Endodermal cell (in vitro differentiated cells): ENCODE measurements around the gene MGAT5. TPM values are rescaled to one million over a fixed set of nuclear protein-coding genes. Genes with fewer than 3 reads are reported as not detected.

Source experiments
- DNase-seq: peaks from one replicate; pipeline ENCODE4 v3.0.0-alpha.2; 2017
- H3K27ac ChIP-seq: 2 replicates; pipeline ENCODE4 v1.5.1; 2013; ENCODE audit warnings: mild to moderate bottlenecking, low read depth, low read length, moderate library complexity
- H3K27me3 ChIP-seq: 2 replicates; pipeline ENCODE4 v1.6.1; 2013; ENCODE audit warnings: mild to moderate bottlenecking, low read length, moderate library complexity; ENCODE audit not compliant: insufficient read depth, control insufficient read depth, poor library complexity, severe bottlenecking
- H3K36me3 ChIP-seq: 2 replicates; pipeline ENCODE4 v1.7.0; 2013; ENCODE audit warnings: mild to moderate bottlenecking, low read length, moderate library complexity; ENCODE audit not compliant: control insufficient read depth, insufficient read depth
- H3K4me1 ChIP-seq: one replicate; pipeline ENCODE4 v1.7.0; 2013; ENCODE audit warnings: low read length; ENCODE audit not compliant: control insufficient read depth, insufficient read depth
- H3K4me3 ChIP-seq: 2 replicates; pipeline ENCODE4 v1.5.1; 2013; ENCODE audit warnings: mild to moderate bottlenecking, low read length, moderate library complexity
- H3K9ac ChIP-seq: 2 replicates; pipeline ENCODE4 v1.6.1; 2013; ENCODE audit warnings: mild to moderate bottlenecking, low read length, moderate library complexity; ENCODE audit not compliant: poor library complexity, severe bottlenecking; ENCODE audit errors: extremely low read depth
- H3K9me3 ChIP-seq: 2 replicates; pipeline ENCODE4 v1.6.1; 2013; ENCODE audit warnings: mild to moderate bottlenecking, low read length, moderate library complexity; ENCODE audit not compliant: control insufficient read depth
- H3K27ac Mint-ChIP-seq: 2 replicates; pipeline ENCODE4 v1.8.0; 2020; ENCODE audit warnings: mixed read lengths
- H3K27me3 Mint-ChIP-seq: 2 replicates; pipeline ENCODE4 v1.8.0; 2021; ENCODE audit warnings: mild to moderate bottlenecking, mixed read lengths; ENCODE audit not compliant: insufficient read depth
- H3K36me3 Mint-ChIP-seq: 2 replicates; pipeline ENCODE4 v1.8.0; 2020; ENCODE audit warnings: low read depth, mixed read lengths
- H3K4me1 Mint-ChIP-seq: 2 replicates; pipeline ENCODE4 v1.8.0; 2020; ENCODE audit warnings: mixed read lengths
- H3K4me3 Mint-ChIP-seq: 2 replicates; pipeline ENCODE4 v1.8.0; 2020; ENCODE audit warnings: mild to moderate bottlenecking, moderate library complexity, mixed read lengths
- H3K9me3 Mint-ChIP-seq: 2 replicates; pipeline ENCODE4 v1.8.0; 2020; ENCODE audit warnings: mild to moderate bottlenecking, mixed read lengths
- WGBS, 2 experiments: methylation state at CpG; one replicate each; pipeline versions ENCODE4 v1.1.5 to v1.1.7; 2013; ENCODE audit warnings: missing lambda C conversion rate in 2 of 2, mixed read lengths in 1 of 2; ENCODE audit not compliant: insufficient coverage in 1 of 2, insufficient read length in 1 of 2; 5-methylcytosine and 5-hydroxymethylcytosine counted together
- total RNA-seq, 2 donors: library from RNA; stranded (reverse); fragmentation: NEBNext Ultra II Directional in 1 of 2; extraction: Animal tissue kit (Norgen Biotek cat#: 25700) in 1 of 2; gene quantifications; 2 replicates in 1 of 2; 3 replicates in 1 of 2; pipeline ENCODE4 v1.2.1, GENCODE V29; 2021
- TF ChIP-seq, protein P1 (sequence below): fragments of 200-600 bp; sonication (generic); conservative IDR thresholded peaks from 2 replicates; pipeline ENCODE4 v1.5.0; 2021; ENCODE audit warnings: antibody characterized with exemption, mild to moderate bottlenecking

Gene MGAT5
- total RNA-seq, 2 donors from 2014 or later: 57.2 to 78.4 TPM

DNA sequence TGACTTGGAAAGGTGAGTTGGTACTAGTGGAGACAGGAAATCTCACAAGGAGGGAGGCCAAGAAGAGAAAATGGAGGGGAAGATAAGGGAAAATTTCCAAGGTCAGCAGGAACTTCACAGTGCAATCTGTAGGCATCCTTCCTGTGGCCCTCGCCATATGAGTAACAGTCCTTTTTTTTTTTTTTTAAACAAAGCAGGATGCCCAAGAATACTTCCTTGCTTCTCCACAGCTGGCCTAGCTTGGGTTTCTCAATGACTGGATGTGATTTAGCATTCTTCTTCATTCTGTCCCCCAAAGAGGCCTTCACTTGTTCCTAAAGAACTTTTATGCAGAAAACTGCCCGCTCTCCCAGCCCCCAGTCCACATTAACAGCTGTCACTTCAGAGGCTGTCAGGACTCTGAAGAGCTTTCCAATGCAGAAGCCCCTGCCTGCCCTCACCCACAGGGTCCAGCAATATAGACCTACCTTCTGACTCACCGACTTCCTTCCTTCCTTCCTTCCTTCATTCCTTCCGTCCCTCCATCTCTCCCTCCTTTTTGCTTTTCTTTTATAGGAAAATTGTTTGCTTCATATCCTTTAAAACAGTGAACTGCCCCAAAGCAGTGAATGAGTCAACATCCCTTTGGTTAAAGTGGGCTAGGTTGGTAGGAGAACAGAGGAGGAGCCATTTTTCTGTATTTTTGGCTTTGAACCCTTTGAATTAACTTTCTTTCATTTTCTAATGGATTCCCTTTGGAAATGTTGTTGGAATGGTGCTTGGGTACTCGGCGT, 172.0 kb downstream of the MGAT5 start:
- Histone ChIP-seq H3K36me3 (peaks cover 13% of the 10 kb centered on the region), H3K27ac (no peak overlapping the region), H3K9ac (no peak overlapping the region), H3K4me3 (no peak overlapping the region), H3K9me3 (no peaks in the 10 kb centered on the region), H3K4me1 (peaks cover 7% of the 10 kb centered on the region), H3K27me3 (no peaks in the 10 kb centered on the region)
- TF ChIP-seq, protein P1, sequence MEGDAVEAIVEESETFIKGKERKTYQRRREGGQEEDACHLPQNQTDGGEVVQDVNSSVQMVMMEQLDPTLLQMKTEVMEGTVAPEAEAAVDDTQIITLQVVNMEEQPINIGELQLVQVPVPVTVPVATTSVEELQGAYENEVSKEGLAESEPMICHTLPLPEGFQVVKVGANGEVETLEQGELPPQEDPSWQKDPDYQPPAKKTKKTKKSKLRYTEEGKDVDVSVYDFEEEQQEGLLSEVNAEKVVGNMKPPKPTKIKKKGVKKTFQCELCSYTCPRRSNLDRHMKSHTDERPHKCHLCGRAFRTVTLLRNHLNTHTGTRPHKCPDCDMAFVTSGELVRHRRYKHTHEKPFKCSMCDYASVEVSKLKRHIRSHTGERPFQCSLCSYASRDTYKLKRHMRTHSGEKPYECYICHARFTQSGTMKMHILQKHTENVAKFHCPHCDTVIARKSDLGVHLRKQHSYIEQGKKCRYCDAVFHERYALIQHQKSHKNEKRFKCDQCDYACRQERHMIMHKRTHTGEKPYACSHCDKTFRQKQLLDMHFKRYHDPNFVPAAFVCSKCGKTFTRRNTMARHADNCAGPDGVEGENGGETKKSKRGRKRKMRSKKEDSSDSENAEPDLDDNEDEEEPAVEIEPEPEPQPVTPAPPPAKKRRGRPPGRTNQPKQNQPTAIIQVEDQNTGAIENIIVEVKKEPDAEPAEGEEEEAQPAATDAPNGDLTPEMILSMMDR: no peak
- peaks cover 3% of the 10 kb centered on the region for H3K4me1 Mint-ChIP-seq
- H3K4me3 Mint-ChIP-seq: no peak overlapping the region
- no peak overlapping the region for H3K27ac Mint-ChIP-seq
- DNase-seq: no peak
- no peaks in the 10 kb centered on the region for H3K9me3 Mint-ChIP-seq
- H3K27me3 Mint-ChIP-seq: no peaks in the 10 kb centered on the region
- peaks cover 22% of the 10 kb centered on the region for H3K36me3 Mint-ChIP-seq
- WGBS, 2 experiments: 91 to 92% methylated on average over 4 to 6 of the region's 6 CpGs

- Mint-ChIP-seq H3K27me3 (no peaks in the 10 kb centered on the region), H3K4me3 (no peak overlapping the region), H3K36me3 (peaks cover 24% of the 10 kb centered on the region), H3K9me3 (no peaks in the 10 kb centered on the region), H3K27ac (no peak overlapping the region), H3K4me1 (peaks cover 11% of the 10 kb centered on the region)
- H3K27me3 ChIP-seq: no peaks in the 10 kb centered on the region
- no peak overlapping the region for H3K4me3 ChIP-seq
- no peaks in the 10 kb centered on the region for H3K9me3 ChIP-seq
- H3K9ac ChIP-seq: no peak overlapping the region
- peaks cover 13% of the 10 kb centered on the region for H3K36me3 ChIP-seq
- TF ChIP-seq, protein P1: no peak
- peaks cover 7% of the 10 kb centered on the region for H3K4me1 ChIP-seq
- 95 to 96% methylated on average over 3 of the region's 3 CpGs for WGBS, 2 experiments
- H3K27ac ChIP-seq: no peak overlapping the region
- no peak for DNase-seq
Measured at GRCh38 chr2:134426721-134427120, 172.8 kb downstream of the MGAT5 start.

DNA sequence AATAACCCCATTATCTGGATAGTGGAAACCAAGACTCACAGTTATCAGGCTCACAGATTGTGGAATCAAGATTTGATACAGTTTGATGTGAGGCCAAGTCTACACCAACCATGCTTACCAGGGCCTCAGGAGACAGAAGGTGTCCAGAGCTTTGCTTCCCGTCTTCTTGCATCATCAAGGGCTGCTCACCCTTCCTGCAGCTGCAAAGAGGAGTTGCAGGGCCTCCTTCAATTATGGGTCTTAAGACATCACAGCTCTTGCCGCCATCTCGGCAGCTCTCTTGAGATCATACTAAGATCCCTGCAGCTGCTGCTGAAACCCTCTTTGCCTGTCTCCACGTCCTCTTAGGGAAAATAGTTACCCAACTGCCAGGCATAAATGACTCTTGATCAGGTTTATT, 176.0 kb downstream of the MGAT5 start:
- H3K27me3 Mint-ChIP-seq: no peaks in the 10 kb centered on the region
- Histone ChIP-seq H3K27me3 (no peaks in the 10 kb centered on the region), H3K36me3 (peaks cover 8% of the 10 kb centered on the region), H3K27ac (no peak overlapping the region), H3K4me1 (peaks cover 18% of the 10 kb centered on the region), H3K4me3 (no peak overlapping the region), H3K9me3 (no peaks in the 10 kb centered on the region), H3K9ac (no peak overlapping the region)
- H3K36me3 Mint-ChIP-seq: peaks cover 30% of the 10 kb centered on the region
- peaks cover 28% of the 10 kb centered on the region for H3K4me1 Mint-ChIP-seq
- DNase-seq: peak; percentile 36
- H3K4me3 Mint-ChIP-seq: no peak overlapping the region
- TF ChIP-seq, protein P1: no peak
- 98% methylated on average over 4 of the region's 4 CpGs for WGBS, 2 experiments
- no peak overlapping the region for H3K27ac Mint-ChIP-seq
- H3K9me3 Mint-ChIP-seq: no peaks in the 10 kb centered on the region
